Adipocyte (in vitro differentiated cells): ENCODE results near the gene DZIP1L.
"Not testable (repeated sequence)": the region's sequence is repeated elsewhere in the genome, so short reads cannot be mapped to it uniquely, and the experiment has no call there.

Experiments
- DNase-seq: peaks from one replicate; pipeline ENCODE4 v3.0.0-alpha.2; 2015; ENCODE audit warnings: low read depth
- H3K27me3 ChIP-seq: replicated peaks from 2 replicates; pipeline ENCODE4 v1.7.0; 2013; ENCODE audit warnings: mild to moderate bottlenecking, low read length, moderate library complexity; ENCODE audit not compliant: control insufficient read depth, insufficient read depth
- H3K36me3 ChIP-seq: 2 replicates; pipeline ENCODE4 v1.7.0; 2013; ENCODE audit warnings: low read length, mild to moderate bottlenecking, moderate library complexity; ENCODE audit not compliant: control insufficient read depth, insufficient read depth, severe bottlenecking
- H3K4me1 ChIP-seq: 2 replicates; pipeline ENCODE4 v1.7.0; 2013; ENCODE audit warnings: mild to moderate bottlenecking, low read length, moderate library complexity; ENCODE audit not compliant: control insufficient read depth, insufficient read depth
- H3K4me3 ChIP-seq: 2 replicates; pipeline ENCODE4 v1.7.0; 2013; ENCODE audit warnings: mild to moderate bottlenecking, low read length, moderate library complexity
- H3K9ac ChIP-seq: 2 replicates; pipeline ENCODE4 v1.7.0; 2013; ENCODE audit warnings: mild to moderate bottlenecking, low read length, moderate library complexity
- H3K9me3 ChIP-seq: 2 replicates; pipeline ENCODE4 v1.7.0; 2013; ENCODE audit warnings: mild to moderate bottlenecking, low read length, moderate library complexity; ENCODE audit not compliant: control insufficient read depth

Gene DZIP1L, protein sequence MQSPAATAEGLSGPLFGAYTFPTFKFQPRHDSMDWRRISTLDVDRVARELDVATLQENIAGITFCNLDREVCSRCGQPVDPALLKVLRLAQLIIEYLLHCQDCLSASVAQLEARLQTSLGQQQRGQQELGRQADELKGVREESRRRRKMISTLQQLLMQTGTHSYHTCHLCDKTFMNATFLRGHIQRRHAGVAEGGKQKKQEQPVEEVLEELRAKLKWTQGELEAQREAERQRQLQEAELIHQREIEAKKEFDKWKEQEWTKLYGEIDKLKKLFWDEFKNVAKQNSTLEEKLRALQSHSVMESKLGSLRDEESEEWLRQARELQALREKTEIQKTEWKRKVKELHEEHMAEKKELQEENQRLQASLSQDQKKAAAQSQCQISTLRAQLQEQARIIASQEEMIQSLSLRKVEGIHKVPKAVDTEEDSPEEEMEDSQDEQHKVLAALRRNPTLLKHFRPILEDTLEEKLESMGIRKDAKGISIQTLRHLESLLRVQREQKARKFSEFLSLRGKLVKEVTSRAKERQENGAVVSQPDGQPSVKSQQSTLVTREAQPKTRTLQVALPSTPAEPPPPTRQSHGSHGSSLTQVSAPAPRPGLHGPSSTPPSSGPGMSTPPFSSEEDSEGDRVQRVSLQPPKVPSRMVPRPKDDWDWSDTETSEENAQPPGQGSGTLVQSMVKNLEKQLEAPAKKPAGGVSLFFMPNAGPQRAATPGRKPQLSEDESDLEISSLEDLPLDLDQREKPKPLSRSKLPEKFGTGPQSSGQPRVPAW

DNA sequence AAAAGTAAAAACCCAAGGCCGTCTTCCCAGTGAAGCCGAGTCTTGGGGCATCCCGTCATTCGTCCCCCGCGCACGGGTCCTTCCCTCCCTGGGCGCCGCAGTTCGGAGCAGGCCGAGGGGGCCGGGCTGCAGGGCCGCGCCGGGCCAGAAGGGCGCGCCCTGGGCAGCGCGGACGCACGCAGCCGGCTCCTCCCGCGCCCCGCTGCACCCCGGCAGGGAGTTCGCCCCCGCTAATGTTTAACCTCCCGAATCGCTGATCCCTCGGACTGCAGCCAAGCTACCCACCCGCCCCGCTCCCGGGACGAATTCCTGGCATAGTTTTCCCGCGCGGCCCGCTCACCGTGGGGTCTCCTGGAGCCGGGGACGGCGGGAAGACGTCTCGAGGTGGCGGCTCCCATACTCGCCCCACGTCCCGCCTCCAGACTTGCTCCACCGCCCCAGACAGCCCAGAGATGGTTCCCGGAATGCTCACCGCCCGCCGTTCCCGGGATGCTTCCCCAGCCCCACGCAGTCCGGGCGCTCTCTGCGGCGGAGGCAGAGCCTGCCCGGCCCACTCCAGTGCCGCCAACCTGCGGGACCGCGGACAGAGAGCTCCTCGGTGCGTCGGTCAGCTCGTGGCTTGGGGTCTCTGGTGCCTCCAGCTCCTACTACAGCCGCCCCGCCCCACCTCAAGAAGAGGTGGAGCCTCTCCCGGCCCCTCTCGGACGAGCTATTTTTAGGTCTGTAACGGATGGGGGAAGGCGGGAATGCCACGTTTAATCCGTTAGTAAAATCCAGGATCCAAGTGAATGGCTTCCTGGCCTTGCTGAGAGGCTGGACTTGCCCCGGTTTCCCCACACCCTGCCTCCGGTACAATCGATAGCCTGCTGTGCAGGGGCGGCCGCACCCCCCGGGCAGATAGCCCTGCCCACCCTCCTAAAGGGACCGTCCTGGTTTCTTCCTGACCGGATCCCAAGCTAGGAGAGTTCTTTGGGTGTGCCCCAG is at the start of gene DZIP1L:
Gene DZIP1L, minus strand, starts transcription at position 621 of the 984 bp plus-strand sequence. CDS start 11,637 bp downstream, outside the sequence.
- H3K4me1 ChIP-seq = peaks cover 46% of the 10 kb centered on the region
- H3K27me3 ChIP-seq = no peaks in the 10 kb centered on the region
- no peaks in the 10 kb centered on the region for H3K9me3 ChIP-seq
- peak; percentile 85 for DNase-seq
- peak within 1 kb of the TSS; percentile 91 for H3K4me3 ChIP-seq
- H3K9ac ChIP-seq = peak within 1 kb of the TSS; percentile 93
- peaks cover 11% of the 10 kb centered on the region for H3K36me3 ChIP-seq

DNA sequence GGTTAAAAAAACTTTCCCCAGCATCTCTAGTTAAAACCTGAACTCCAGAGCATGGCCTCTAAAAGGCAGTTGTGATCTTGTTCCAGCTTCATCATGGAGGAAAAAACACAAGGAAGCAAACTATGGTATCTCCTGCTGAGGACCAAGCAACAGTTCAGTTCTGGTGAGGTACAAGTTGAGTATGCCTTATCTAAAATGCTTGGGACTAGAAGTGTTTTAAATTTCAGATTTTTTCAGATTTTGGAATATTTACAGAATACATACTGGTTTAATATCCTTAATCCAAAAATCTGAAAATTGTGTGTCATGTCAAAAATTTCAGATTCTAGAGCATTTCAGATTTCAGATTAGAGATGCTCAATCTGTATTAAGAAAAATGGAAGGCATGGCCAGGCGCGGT is 49.7 kb upstream of the DZIP1L start:
- H3K27me3 ChIP-seq = no peaks in the 10 kb centered on the region
- H3K36me3 ChIP-seq = peaks cover 78% of the 10 kb centered on the region
- DNase-seq = no peak
- no peak overlapping the region for H3K4me3 ChIP-seq
- no peaks in the 10 kb centered on the region for H3K4me1 ChIP-seq
- H3K9me3 ChIP-seq = no peaks in the 10 kb centered on the region
- H3K9ac ChIP-seq = no peak overlapping the region

DNA sequence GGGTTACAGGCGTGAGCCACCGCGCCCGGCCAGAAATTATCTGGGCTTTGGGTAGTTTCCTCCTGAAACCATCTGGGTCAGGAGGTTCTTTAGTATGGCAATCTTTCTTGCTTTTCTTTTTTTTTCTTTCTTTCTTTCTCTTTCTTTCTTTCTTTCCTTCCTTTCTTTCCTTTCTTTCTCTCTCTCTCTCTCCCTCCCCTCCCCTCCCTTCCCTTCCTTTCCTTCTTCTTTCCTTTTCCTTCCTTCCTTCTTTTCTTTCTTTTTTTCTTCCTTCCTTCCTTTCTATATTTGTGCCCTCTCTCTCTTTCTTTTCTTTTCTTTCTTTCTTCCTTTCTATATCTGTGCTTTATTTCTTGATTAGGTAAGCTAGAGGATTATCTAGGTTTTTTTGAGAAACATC is 42.3 kb upstream of the DZIP1L start:
- no peak overlapping the region for H3K9ac ChIP-seq
- H3K4me1 ChIP-seq = no peaks in the 10 kb centered on the region
- H3K27me3 ChIP-seq = no peaks in the 10 kb centered on the region
- H3K4me3 ChIP-seq = no peak overlapping the region
- H3K36me3 ChIP-seq = peaks cover 26% of the 10 kb centered on the region
- H3K9me3 ChIP-seq = peaks cover 7% of the 10 kb centered on the region
- DNase-seq = no peak

DNA sequence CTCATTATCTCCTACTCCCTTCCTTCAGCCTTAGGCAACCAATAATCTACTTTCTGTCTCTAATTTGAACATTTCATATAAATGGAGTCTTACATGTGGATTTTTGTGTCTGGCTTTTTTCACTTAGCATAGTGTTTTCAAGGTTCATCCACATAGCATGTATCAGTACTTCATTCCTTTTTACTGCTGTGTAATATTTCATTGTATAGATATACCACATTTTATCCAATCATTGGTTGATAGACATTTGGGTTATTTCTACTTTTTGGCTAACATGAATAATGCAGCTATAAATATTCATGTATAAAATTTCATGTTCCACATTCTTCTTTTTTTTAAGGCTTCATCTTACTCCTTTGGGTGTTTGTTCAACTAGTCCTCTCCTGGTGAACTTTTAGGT is 39.1 kb upstream of the DZIP1L start:
- peaks cover 7% of the 10 kb centered on the region for H3K9me3 ChIP-seq
- H3K36me3 ChIP-seq = no peaks in the 10 kb centered on the region
- no peak overlapping the region for H3K4me3 ChIP-seq
- no peaks in the 10 kb centered on the region for H3K27me3 ChIP-seq
- DNase-seq = no peak
- no peak overlapping the region for H3K9ac ChIP-seq
- H3K4me1 ChIP-seq = no peaks in the 10 kb centered on the region

DNA sequence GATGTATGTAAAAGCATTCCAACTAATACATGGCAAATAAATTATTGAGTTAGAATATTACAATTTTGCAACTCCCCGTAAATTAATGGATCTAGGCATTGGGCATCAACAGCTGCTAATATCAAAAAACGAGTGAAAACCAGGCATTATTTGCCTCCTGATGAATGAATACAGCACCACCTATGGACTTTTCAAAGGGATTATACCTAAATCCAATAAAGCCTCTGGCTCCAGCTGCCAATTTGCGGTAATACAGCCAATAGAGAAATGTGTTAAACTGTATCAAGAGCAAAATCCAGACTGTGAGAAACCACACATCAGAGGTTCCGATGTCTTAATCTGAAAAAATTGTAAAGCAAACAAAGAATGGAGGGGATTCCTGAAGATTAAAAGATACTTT is 33.1 kb upstream of the DZIP1L start:
- Histone ChIP-seq H3K9ac (no peak overlapping the region), H3K36me3 (no peaks in the 10 kb centered on the region), H3K4me1 (no peaks in the 10 kb centered on the region), H3K9me3 (no peaks in the 10 kb centered on the region), H3K27me3 (no peaks in the 10 kb centered on the region), H3K4me3 (no peak overlapping the region)
- no peak for DNase-seq

DNA sequence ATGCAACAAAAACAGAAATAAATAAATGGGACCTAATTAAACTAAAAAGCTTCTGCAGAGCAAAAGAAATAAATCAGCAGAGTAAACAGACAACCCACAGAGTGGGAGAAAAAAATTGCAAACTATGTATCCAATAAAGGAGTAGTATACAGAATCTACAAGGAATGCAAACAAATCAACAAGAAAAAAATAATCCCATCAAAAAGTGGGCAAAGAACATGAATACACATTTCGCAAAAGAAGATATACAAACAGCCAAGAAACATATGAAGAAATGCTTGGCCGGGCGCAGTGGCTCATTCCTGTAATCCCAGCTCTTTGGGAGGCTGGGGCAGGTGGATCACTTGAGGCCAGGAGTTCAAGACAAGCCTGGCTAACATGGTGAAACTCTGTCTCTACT is 26.8 kb upstream of the DZIP1L start:
- H3K27me3 ChIP-seq, H3K36me3 ChIP-seq, H3K4me3 ChIP-seq, H3K9me3 ChIP-seq, H3K9ac ChIP-seq, DNase-seq, H3K4me1 ChIP-seq: not testable (repeated sequence)

DNA sequence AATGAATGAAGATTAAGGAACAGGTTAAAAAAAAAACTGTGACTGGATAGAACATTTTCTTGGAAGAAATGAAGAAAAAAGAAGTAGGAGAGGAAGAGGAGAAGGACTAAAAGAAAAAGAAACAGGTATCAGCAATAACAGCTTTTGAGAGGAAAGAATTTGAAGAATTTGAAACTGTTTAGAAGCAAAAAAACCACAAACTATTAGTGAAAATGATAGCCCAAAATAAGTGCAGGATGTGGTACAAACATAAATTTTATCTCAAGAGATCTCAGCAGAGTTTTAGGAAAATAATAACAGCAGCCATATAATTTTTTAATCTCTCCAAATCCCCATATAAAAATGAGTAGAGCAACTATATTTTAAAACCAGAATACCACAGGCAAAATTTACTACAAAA is 25.5 kb upstream of the DZIP1L start:
- H3K27me3 ChIP-seq = no peaks in the 10 kb centered on the region
- no peaks in the 10 kb centered on the region for H3K36me3 ChIP-seq
- peaks cover 2% of the 10 kb centered on the region for H3K4me1 ChIP-seq
- H3K4me3 ChIP-seq = no peak overlapping the region
- H3K9me3 ChIP-seq = no peaks in the 10 kb centered on the region
- DNase-seq = no peak
- H3K9ac ChIP-seq = no peak overlapping the region

DNA sequence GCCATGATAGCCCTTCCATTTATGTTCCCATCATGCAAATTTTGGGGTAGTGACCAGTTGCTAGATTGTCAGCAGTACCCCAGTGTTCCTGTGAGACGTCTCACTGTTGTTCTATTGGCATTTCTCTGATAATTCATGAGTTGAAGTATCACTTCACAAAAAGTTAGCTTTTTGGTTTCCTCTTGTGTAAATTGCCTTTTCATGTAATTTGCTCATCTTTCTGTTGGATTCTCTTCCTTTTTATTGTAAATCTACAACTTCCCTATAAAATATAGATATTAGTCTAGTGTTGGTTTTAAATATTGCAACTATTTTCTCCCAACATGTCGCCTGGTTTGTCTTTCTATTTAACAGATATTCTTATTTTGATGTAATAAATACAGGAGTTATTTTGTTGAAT is 24.3 kb upstream of the DZIP1L start:
- no peak overlapping the region for H3K9ac ChIP-seq
- no peaks in the 10 kb centered on the region for H3K36me3 ChIP-seq
- H3K4me1 ChIP-seq = peaks cover 2% of the 10 kb centered on the region
- no peaks in the 10 kb centered on the region for H3K9me3 ChIP-seq
- H3K27me3 ChIP-seq = no peaks in the 10 kb centered on the region
- H3K4me3 ChIP-seq = no peak overlapping the region
- DNase-seq = no peak

DNA sequence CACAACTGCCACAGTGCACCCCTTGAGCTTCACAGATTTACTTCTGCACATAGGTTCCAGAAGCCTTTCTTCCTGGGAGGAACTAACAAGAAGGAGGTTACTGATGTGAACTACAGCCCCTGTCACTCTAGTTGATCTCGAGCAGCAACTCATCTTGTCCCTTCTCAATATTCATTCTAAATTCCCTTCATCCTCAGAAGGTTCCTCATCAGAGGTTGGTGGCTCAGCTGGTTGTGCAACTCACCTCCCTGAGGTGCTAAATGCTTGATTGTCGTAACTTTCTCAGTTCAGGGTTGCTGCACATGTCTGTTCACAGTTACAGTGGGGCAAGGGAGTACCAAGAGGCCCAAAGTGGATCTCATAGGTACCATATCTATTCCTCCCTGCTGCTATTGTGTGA is 22.5 kb upstream of the DZIP1L start:
- Histone ChIP-seq H3K27me3 (no peaks in the 10 kb centered on the region), H3K9me3 (no peaks in the 10 kb centered on the region), H3K4me1 (peaks cover 2% of the 10 kb centered on the region), H3K4me3 (no peak overlapping the region), H3K9ac (no peak overlapping the region), H3K36me3 (no peaks in the 10 kb centered on the region)
- no peak for DNase-seq

DNA sequence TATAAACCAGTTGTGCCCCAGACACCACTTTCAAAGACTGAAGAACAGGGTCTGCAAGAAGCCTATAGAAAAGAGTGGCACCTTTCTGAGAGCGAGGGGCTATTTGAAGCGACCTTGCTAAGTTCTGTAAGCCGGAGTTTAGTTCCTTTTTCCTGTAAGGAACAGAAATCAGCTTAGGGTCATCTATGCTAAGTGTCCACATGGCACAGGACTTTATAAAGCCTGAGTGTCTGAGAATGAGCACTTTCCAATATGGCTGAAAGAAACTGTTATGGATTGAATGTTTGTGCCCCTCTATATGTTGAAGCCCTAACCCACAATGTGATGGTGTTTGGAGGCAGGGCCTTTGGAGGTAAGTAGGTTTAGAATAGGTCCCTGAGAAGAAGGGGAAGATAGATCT is 20.8 kb upstream of the DZIP1L start:
- DNase-seq = no peak
- H3K36me3 ChIP-seq = no peaks in the 10 kb centered on the region
- peaks cover 2% of the 10 kb centered on the region for H3K4me1 ChIP-seq
- H3K9ac ChIP-seq = no peak overlapping the region
- no peak overlapping the region for H3K4me3 ChIP-seq
- H3K27me3 ChIP-seq = no peaks in the 10 kb centered on the region
- H3K9me3 ChIP-seq = no peaks in the 10 kb centered on the region

DNA sequence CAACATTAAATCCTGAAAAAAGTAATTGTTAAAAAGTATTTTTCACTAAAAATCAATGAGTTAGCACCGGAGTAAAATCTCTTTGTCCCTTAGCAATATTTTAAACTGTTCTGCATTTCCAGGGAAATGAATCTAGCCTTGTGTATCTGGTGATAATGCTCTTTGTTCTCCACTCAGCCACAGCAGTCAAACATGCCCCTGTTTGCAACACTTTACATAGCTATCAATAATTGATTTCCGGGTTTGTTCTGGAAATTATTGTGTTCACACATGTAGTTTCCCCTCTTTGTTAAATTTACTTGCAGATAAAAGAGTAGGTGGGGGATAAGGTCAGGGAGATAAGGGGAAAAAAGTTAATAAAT is 20.4 kb upstream of the DZIP1L start:
- H3K9ac ChIP-seq = no peak overlapping the region
- no peaks in the 10 kb centered on the region for H3K27me3 ChIP-seq
- H3K9me3 ChIP-seq = no peaks in the 10 kb centered on the region
- H3K36me3 ChIP-seq = no peaks in the 10 kb centered on the region
- DNase-seq = no peak
- H3K4me1 ChIP-seq = no peaks in the 10 kb centered on the region
- no peak overlapping the region for H3K4me3 ChIP-seq
